Esophagus squamous epithelium (tissue), 5 donors: ENCODE measurements around the gene LILRA1. TPM values are rescaled to one million over a fixed set of nuclear protein-coding genes. Genes with fewer than 3 reads are reported as not detected.
"Not testable (repeated sequence)": the region's sequence is repeated elsewhere in the genome, so short reads cannot be mapped to it uniquely, and the experiment has no call there.

ENCODE experiments used
- DNase-seq: peaks from one replicate; lab custom pipeline; 2025; lab: John Stamatoyannopoulos, UW
- H3K27ac ChIP-seq, 4 donors: fragments of 200-600 bp; sonication (generic); one replicate each; pipeline ENCODE4 v1.5.1; 2016 to 2019; ENCODE audit warnings: mild to moderate bottlenecking in 1 of 4
- H3K27me3 ChIP-seq, 4 donors: fragments of 200-600 bp; sonication (generic); 1 replicate in 3 of 4; 2 replicates in 1 of 4; pipeline versions ENCODE4 v1.5.1 to v1.6.0; 2017 to 2021; ENCODE audit warnings: antibody characterized with exemption in 1 of 4
- H3K36me3 ChIP-seq, 3 donors: fragments of 200-600 bp; sonication (generic); one replicate each; pipeline ENCODE4 v1.5.1; 2016 to 2019
- H3K4me1 ChIP-seq, 3 donors: fragments of 200-600 bp; sonication (generic); one replicate each; pipeline ENCODE4 v1.5.1; 2017 to 2019
- H3K4me3 ChIP-seq, 4 donors: fragments of 200-600 bp; sonication (generic); 1 replicate in 3 of 4; 2 replicates in 1 of 4; pipeline ENCODE4 v1.5.1; 2016 to 2019; ENCODE audit warnings: mild to moderate bottlenecking in 2 of 4, moderate library complexity in 1 of 4
- H3K9me3 ChIP-seq, 3 donors: fragments of 200-600 bp; sonication (generic); one replicate each; pipeline ENCODE4 v1.5.1; 2016 to 2019
- CTCF ChIP-seq, 6 experiments: fragments of 450-650 bp in 4 of 6; fragments of 200-600 bp in 2 of 6; sonication (generic) in 2 of 6; IDR thresholded peaks; one replicate each; pipeline ENCODE4 v1.5.1; 2016 to 2019; ENCODE audit warnings: antibody characterized with exemption in 6 of 6, mild to moderate bottlenecking in 4 of 6, moderate library complexity in 4 of 6
- POLR2A ChIP-seq, 4 donors: fragments of 450-650 bp; IDR thresholded peaks; one replicate each; pipeline ENCODE4 v1.6.1; 2017; ENCODE audit warnings: antibody characterized with exemption in 4 of 4, mild to moderate bottlenecking in 4 of 4, moderate library complexity in 3 of 4
- WGBS, 2 donors: methylation state at CpG; one replicate each; pipeline ENCODE4 v1.1.5; 2018; 5-methylcytosine and 5-hydroxymethylcytosine counted together
- intact Hi-C: fragments of 100-400 bp; cut with DNase I; formaldehyde crosslinking; loops from one replicate; pipeline ENCODE4 v1.15.0; 2022
- total RNA-seq, 4 donors: library from RNA; depleted of rRNA; stranded (reverse); fragments of >200 nt; gene quantifications; one replicate each; pipeline ENCODE4 v1.1.0, GENCODE V29; 2016
- donor health status: DM: yes; HTN: yes; CAD: no.

LILRA1 gene
- total RNA-seq, 4 donors from 2014 or later, result 0.38 to 1.1 (median 0.82) TPM

- peaks cover 0 to 4% (median 0%) of the 10 kb centered on the region in 4 donors for H3K27me3 ChIP-seq
- no peaks in the 10 kb centered on the region for H3K9me3 ChIP-seq
- intact Hi-C loops, result no loop called here
- H3K4me1 ChIP-seq, result no peaks in the 10 kb centered on the region
- TF ChIP-seq CTCF (IDR thresholded peaks at IDR 0.05) (no peak), POLR2A (IDR thresholded peaks at IDR 0.05) (no peak)
- DNase-seq, result no peak
- H3K4me3 ChIP-seq, result peak within 1 kb of the TSS in 1 of 4 donors; percentile 1
- H3K27ac ChIP-seq, result peak within 1 kb of the TSS in 1 of 4 donors; percentile 14
- H3K36me3 ChIP-seq, result no peaks in the 10 kb centered on the region
- 56% methylated on average over 8 of the region's 10 CpGs; no CpG with 5 or more reads in 1 of the 2 donors for WGBS, 2 donors
Measured at GRCh38 chr19:54573330-54573872, 20.0 kb upstream of the LILRA1 start, which contains the start of gene LILRA2. Gene LILRA2 (plus strand): TSS chr19:54573790. CDS start chr19:54573879, 89 bp downstream.

GRCh38 chr19:54574051-54574450 lies 19.4 kb upstream of the LILRA1 start:
- DNase-seq, result no peak
- Histone ChIP-seq H3K36me3 (no peaks in the 10 kb centered on the region), H3K4me3 (peak overlapping the region in 1 of 4 donors; percentile 1), H3K27ac (no peak overlapping the region), H3K9me3 (no peaks in the 10 kb centered on the region), H3K27me3 (peaks cover 0 to 4% (median 0%) of the 10 kb centered on the region in 4 donors), H3K4me1 (no peaks in the 10 kb centered on the region)
- 0 to 57% methylated on average over 1 of the region's 4 CpGs for WGBS, 2 donors
- no peak for TF ChIP-seq CTCF (IDR thresholded peaks at IDR 0.05)
- TF ChIP-seq POLR2A (IDR thresholded peaks at IDR 0.05), result no peak
- intact Hi-C loops, result no loop called here

GRCh38 chr19:54574527-54575056 lies 18.8 kb upstream of the LILRA1 start:
- Histone ChIP-seq H3K36me3 (no peaks in the 10 kb centered on the region), H3K27ac (no peak overlapping the region), H3K4me1 (no peaks in the 10 kb centered on the region), H3K4me3 (no peak overlapping the region), H3K9me3 (no peaks in the 10 kb centered on the region), H3K27me3 (peaks cover 0 to 4% (median 0%) of the 10 kb centered on the region in 4 donors)
- 61 to 75% methylated on average over 7 to 9 of the region's 12 CpGs for WGBS, 2 donors
- no peak for DNase-seq
- no peak for TF ChIP-seq CTCF (IDR thresholded peaks at IDR 0.05)
- TF ChIP-seq POLR2A (IDR thresholded peaks at IDR 0.05), result no peak
- intact Hi-C loops, result no loop called here

- H3K36me3 ChIP-seq, H3K4me3 ChIP-seq, H3K27me3 ChIP-seq, H3K4me1 ChIP-seq, H3K9me3 ChIP-seq, intact Hi-C loops, DNase-seq, H3K27ac ChIP-seq: not testable (repeated sequence)
- 80% methylated on average over 3 of the region's 9 CpGs; no CpG with 5 or more reads in 1 of the 2 donors for WGBS, 2 donors
Measured at GRCh38 chr19:54575205-54575604, 18.2 kb upstream of the LILRA1 start.

GRCh38 chr19:54576411-54576976 lies 16.9 kb upstream of the LILRA1 start:
- intact Hi-C loops, result no loop called here
- H3K4me3 ChIP-seq, result no peak overlapping the region
- 62 to 68% methylated on average over 4 to 5 of the region's 6 CpGs for WGBS, 2 donors
- TF ChIP-seq CTCF (IDR thresholded peaks at IDR 0.05) (no peak), POLR2A (IDR thresholded peaks at IDR 0.05) (no peak)
- DNase-seq, result no peak
- H3K27ac ChIP-seq, result no peak overlapping the region
- H3K4me1 ChIP-seq, result no peaks in the 10 kb centered on the region
- peaks cover 0 to 4% (median 0%) of the 10 kb centered on the region in 4 donors for H3K27me3 ChIP-seq
- no peaks in the 10 kb centered on the region for H3K36me3 ChIP-seq
- no peaks in the 10 kb centered on the region for H3K9me3 ChIP-seq
